ENCODE measurements around the gene TMPRSS3. TPM values are rescaled to one million over a fixed set of nuclear protein-coding genes. Genes with fewer than 3 reads are reported as not detected.
A peak's percentile ranks its signal among the peaks of the same experiment; 100 is the strongest.

TMPRSS3 gene
- total and polyA plus RNA-seq, 9 of the 15 experiments (the other 6 are each of a cell fraction or from before 2014, with no cell fraction given): 0.07 TPM; not detected in 8

DNA sequence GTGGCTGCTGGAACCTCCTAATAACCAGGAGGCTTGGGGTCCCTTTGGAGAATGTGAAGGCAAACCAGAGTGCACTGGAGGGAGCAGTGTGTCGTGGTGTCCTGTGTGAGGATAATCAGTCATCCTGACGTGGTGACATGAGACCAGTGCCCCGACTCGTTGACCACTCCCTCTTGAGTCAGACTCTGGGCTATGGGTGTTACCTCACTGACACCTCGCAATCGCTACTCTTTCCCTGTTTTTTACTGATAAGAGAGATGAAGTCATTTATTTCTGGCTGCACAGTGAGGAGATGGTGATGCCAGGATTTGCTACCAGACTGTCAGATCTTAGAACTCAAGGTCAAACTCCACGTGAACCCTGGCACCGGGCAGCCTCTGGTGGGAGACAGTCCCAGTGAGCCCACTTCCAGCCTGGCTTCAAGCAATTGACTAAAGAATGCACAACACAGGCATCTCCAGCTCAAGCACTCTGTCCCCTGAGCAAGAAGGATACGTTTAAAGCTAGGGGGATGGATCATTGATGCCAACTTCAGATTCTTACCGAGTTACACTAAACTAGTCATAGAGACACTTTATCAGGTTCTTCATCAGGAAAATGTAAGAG lies 38.2 kb upstream of the TMPRSS3 start:
- H3K4me3 ChIP-seq: no peak overlapping the region
- H3K27me3 ChIP-seq (ENCODE audit: control insufficient read depth in 2 of 2, insufficient read depth in 2 of 2, low read length in 2 of 2): no peaks in the 10 kb centered on the region; a peak in 1 of 5 replicates
- H3K9ac ChIP-seq (ENCODE audit: insufficient read depth in 1 of 2, low read depth in 2 of 2, low read length in 2 of 2): no peak overlapping the region
- H3K9me3 ChIP-seq (replicated peaks; ENCODE audit: control insufficient read depth, insufficient read depth, low read depth, low read length): no peaks in the 10 kb centered on the region
- DNase-seq (ENCODE audit: extremely low read depth in 1 of 4, low spot score in 3 of 4): peak; percentile 87 to 94 (median 93)
- H3K79me2 ChIP-seq (ENCODE audit: control insufficient read depth, insufficient read depth, low read length): no peaks in the 10 kb centered on the region
- WGBS (ENCODE audit: insufficient coverage, low coverage, missing lambda C conversion rate): 0% methylated on average over 10 of the region's 10 CpGs
- intact Hi-C loops (cut with micrococcal nuclease) (no loop called here), in situ Hi-C loops (cut with MboI) (no loop called here)
- H3K4me2 ChIP-seq (ENCODE audit: insufficient read depth, low read length): no peak overlapping the region; the same call in 1 of the 2 replicates
- no peak overlapping the region for H2AFZ ChIP-seq (ENCODE audit: low read depth, low read length)
- POLR2A ChIA-PET: interaction anchor here (0.8 kb wide), 1 partner anchor 10 kb away, joined by 3 read pairs; no protein-coding TSS in a partner anchor
- peaks cover 13 to 19% of the 10 kb centered on the region in 2 experiments; a peak in 4 of 5 replicates for H3K4me1 ChIP-seq (replicated peaks in 1 of 2; ENCODE audit: control insufficient read depth in 2 of 2, insufficient read depth in 2 of 2, low read length in 2 of 2)
- BruUV-seq (replicated peaks): no TSS peak
- peak overlapping the region; percentile 40; the same call in 1 of the 3 replicates for H3K27ac ChIP-seq (ENCODE audit: extremely low read depth, low read depth, low read length)
- H3K9me1 ChIP-seq (ENCODE audit: control insufficient read depth, insufficient read depth, low read length): no peaks in the 10 kb centered on the region
- peak; percentile 99 for ATAC-seq
- H3K36me3 ChIP-seq (ENCODE audit: control insufficient read depth, insufficient read depth, low read length): no peaks in the 10 kb centered on the region
- CTCF ChIA-PET (ENCODE audit: low intra/inter-chr PET ratio): no interaction called here
- FAIRE-seq: peak; percentile 100
- H4K20me1 ChIP-seq (replicated peaks; ENCODE audit: control insufficient read depth, insufficient read depth, low read length): no peaks in the 10 kb centered on the region; the same call in 1 of the 2 replicates
- peak; percentile 37; the same call in 1 of the 2 replicates for TF ChIP-seq GATA2 (CRISPR knock-in tag; IDR thresholded peaks at IDR 0.05)
- TF ChIP-seq RB1 (IDR thresholded peaks at IDR 0.05; ENCODE audit: low read depth): no peak
- TF ChIP-seq NRF1 (conservative IDR thresholded peaks at IDR 0.05 in 1 of 2, IDR thresholded peaks at IDR 0.05 in 1 of 2): 0 out of 4 replicates have a peak, but pooled peaks have one; percentile 11 to 22
- peak; percentile 85 for TF ChIP-seq L3MBTL2 (IDR thresholded peaks at IDR 0.05)
- no peak for TF ChIP-seq ZNF77 (CRISPR knock-in tag; IDR thresholded peaks at IDR 0.05)
- peak; percentile 61; the same call in 1 of the 2 replicates for TF ChIP-seq HDAC2 (IDR thresholded peaks at IDR 0.05)
- peak; percentile 81 for TF ChIP-seq MTA3 (IDR thresholded peaks at IDR 0.05; ENCODE audit: borderline replicate concordance)
- peak; percentile 98 for TF ChIP-seq ATF7 (IDR thresholded peaks at IDR 0.05)
- peak; percentile 69 for TF ChIP-seq CEBPG (CRISPR knock-in tag; IDR thresholded peaks at IDR 0.05)
- peak; percentile 75 to 80 for TF ChIP-seq CEBPG (tag; conservative IDR thresholded peaks at IDR 0.05 in 1 of 2, IDR thresholded peaks at IDR 0.05 in 1 of 2)
- TF ChIP-seq FOSL1 (tag; conservative IDR thresholded peaks at IDR 0.05): peak; percentile 88
- TF ChIP-seq, protein P1, sequence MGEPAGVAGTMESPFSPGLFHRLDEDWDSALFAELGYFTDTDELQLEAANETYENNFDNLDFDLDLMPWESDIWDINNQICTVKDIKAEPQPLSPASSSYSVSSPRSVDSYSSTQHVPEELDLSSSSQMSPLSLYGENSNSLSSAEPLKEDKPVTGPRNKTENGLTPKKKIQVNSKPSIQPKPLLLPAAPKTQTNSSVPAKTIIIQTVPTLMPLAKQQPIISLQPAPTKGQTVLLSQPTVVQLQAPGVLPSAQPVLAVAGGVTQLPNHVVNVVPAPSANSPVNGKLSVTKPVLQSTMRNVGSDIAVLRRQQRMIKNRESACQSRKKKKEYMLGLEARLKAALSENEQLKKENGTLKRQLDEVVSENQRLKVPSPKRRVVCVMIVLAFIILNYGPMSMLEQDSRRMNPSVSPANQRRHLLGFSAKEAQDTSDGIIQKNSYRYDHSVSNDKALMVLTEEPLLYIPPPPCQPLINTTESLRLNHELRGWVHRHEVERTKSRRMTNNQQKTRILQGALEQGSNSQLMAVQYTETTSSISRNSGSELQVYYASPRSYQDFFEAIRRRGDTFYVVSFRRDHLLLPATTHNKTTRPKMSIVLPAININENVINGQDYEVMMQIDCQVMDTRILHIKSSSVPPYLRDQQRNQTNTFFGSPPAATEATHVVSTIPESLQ (CRISPR knock-in tag; IDR thresholded peaks at IDR 0.05): no peak
- TF ChIP-seq CCNT2 (IDR thresholded peaks at IDR 0.05; ENCODE audit: borderline replicate concordance, extremely low read depth, insufficient read length, low read depth, low read length): peak; percentile 49
- peak; percentile 68 for TF ChIP-seq TAL1 (IDR thresholded peaks at IDR 0.05)
- TF ChIP-seq BHLHE40 (IDR thresholded peaks at IDR 0.05; ENCODE audit: low read length): peak; percentile 66
- TF ChIP-seq, protein P2, sequence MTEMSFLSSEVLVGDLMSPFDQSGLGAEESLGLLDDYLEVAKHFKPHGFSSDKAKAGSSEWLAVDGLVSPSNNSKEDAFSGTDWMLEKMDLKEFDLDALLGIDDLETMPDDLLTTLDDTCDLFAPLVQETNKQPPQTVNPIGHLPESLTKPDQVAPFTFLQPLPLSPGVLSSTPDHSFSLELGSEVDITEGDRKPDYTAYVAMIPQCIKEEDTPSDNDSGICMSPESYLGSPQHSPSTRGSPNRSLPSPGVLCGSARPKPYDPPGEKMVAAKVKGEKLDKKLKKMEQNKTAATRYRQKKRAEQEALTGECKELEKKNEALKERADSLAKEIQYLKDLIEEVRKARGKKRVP (CRISPR knock-in tag; IDR thresholded peaks at IDR 0.05): 0 out of 2 replicates have a peak, but pooled peaks have one; percentile 58
- no peak for TF ChIP-seq NFRKB (IDR thresholded peaks at IDR 0.05; ENCODE audit: low read depth)
